Midbrain (tissue), 1 donor: ENCODE data around the gene FARS2.

Experiments used
- DNase-seq: peaks from one replicate; lab custom pipeline; 2025; lab: John Stamatoyannopoulos, UW

The FARS2 gene

DNA sequence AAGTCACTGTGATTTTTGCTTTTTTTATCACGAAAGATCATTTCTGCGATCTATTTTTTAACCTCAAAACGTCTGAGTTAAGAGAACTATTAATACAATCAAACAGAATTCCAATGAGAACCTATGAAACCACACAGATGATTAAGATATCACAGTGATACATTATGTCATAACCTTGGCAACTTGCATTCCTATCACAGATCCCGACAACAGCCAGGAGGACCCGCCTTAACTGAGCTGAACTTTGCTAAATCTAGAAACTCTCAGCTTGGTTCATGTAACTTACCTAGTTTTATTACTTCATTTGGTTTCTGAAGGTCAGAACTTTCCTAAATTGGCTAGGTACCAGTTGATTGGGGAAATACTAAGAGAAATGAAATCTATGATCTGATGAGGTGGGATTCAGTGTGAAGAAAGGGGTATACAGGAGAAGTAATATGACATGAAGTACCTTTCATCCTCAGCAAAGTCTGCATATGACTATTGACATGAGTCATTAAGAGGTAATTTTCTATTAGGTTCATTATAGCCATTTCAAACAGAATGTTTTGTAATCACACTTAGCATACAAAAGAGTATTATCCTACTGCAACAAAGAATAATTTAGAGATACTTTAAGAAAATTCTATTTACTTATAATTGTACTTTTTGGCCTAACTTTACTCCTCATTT, 11.7 kb upstream of the FARS2 start:
- DNase-seq: no peak

DNA sequence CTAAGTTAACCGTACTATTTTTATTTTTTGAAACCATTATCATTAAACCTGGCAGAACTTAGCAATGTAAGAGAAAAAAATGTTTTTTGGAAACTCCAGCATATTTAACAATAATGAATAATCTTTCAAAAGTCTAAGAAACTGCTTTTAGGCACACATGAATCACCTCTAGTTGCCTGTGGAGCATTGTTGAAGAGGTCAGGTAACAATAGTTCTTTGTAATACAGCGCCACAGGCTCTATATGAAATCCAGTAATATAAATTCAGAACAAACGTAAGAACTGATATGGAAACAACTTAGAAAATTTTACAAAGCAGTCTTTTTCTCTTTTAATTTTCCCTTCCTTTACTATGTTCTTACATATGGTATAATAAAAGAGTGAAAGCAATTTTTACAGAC, 10.9 kb upstream of the FARS2 start:
- no peak for DNase-seq

DNA sequence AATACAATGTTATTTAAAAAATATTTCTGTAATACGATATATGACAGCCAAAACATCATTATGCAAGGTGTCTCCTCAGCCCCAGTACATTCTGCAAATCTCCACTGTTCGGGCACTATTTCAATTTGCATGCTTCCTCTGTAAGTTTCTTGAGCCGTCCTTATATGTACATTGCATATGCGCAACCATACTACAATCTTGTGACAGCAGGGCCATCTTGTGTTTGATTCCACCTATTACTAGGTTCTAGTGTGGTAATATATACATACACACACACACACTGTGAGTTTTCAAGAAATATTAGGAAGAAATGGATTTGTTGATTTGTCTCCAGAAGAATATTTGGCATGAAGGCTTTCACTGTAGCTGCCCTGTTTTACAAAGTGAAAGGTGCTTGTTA, 10.4 kb upstream of the FARS2 start:
- no peak for DNase-seq

DNA sequence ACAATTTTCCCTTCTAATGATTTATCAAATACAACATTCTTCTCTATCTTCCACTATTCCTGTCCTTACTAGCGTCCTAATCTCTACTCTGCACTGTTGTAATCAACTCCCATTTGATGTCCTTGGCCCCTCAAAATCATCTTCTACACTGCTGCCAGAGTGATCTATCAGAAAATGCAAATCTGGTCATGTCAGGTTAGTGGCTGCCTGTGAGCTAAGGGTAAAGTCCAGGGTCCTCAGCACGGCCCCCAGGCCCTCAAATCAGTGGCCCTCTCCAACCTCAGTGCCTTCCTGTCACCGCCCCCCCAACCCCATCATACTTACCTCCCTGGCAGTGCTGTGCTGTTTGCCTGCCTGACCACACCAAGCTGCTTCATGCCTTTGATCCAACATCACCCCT, 4.4 kb upstream of the FARS2 start:
- DNase-seq: no peak

DNA sequence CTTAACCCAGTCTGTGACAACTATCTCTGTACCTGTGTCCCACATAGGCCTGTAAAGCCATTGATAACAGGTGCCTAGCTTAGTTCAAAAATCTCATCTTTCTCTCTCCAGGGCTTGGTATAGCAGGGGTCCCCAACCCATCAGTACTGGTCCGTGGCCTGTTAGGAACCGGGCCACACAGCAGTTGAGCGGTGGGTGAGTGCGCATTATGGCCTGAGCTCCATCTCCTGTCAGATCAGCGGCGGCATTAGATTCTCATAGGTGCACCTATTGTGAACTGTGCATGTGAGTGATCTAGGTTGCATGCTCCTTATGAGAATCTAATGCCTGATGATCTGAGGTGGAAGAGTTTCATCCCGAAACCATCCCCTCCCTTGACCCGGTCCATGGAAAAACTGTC, 3.9 kb upstream of the FARS2 start:
- no peak for DNase-seq

DNA sequence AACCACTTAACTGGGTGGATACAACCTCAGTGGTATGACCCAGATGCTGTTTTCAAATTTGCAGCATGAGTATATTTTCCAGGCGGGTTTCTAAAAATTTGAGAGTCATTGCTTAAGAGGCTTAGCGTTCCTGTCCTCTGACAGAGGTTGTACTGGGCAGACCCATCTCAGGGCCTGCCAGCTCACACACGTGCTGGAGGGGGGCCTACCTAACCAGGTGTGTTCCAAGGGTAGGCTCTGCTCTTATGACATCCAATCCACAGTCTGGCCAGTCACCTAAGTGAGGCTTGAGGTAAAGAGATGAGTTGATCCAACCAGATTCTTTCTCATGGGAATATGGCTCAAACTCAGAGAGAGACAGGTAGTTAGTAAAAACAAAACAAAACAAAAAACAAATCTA, 1.9 kb upstream of the FARS2 start:
- no peak for DNase-seq

DNA sequence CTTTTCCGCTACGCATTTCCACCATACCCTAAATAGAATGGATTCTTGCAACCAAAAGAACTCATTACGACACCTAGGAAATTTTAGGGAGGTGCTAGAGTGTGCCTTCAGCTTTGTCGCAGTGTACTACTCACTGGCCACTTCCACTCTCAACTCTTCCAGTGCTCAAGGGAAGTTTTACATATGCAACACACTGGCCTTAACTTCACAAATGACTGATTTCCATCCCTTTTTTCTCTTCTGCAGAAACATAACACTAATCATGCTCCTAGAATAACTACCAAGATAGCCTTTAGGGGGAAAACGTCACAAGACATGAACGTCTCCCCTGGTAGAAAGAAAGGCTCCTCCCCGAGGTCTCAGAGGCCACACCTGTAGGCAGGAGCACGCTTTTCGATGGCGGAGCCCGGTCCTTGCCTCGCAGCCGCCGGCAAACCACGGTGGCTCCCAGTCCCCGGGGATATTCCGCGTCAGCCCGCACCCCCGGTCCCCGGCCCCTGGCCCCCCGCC, 1.1 kb upstream of the FARS2 start:
- DNase-seq: peak; percentile 48

DNA sequence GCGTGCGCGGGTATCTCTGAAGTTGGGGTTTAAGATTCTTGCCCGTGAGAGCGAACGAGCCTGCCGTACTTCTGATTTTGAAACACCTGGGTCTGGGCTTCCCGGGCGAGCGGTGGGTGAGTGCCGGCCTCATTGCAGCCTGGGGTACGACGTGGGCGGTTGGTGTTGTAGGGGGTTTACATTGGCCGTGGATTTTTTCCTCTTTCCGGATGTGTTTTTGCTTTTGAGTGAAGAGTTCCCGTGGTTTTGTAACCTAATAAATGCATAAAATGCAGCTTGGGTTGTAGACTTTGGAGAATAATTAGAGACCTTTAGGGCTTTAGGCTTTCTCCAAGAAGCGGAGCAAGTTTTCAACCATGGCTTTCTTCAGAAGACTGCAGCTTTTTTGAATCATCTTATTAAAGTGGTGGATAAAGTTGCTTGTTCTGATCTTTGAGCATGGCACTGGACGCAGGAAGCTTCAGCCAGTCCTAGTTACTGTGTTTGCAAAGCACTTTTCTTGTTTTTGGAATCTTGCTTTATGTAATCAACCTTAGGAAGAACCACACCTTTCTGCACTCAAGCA, 314 bp downstream of the FARS2 start:
- DNase-seq: no peak

DNA sequence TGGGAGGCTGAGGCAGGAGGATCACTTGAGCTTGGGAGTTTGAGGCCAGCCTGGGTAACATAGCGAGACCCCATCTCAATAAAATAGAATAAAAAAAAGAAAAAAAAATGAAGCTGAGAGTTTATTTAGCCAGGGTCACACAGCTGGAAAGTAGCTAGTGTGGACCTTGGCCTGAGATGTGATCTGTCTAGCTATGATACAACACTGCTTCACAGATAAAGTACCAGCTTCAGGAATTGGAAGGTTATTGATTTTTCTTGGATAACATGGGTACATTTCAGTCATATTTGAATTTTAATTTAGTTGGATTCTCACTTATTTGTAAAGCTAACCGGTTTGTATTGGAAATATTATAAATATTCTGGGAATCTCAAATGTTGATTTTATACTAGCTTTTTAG, 5.1 kb downstream of the FARS2 start:
- DNase-seq: no peak

DNA sequence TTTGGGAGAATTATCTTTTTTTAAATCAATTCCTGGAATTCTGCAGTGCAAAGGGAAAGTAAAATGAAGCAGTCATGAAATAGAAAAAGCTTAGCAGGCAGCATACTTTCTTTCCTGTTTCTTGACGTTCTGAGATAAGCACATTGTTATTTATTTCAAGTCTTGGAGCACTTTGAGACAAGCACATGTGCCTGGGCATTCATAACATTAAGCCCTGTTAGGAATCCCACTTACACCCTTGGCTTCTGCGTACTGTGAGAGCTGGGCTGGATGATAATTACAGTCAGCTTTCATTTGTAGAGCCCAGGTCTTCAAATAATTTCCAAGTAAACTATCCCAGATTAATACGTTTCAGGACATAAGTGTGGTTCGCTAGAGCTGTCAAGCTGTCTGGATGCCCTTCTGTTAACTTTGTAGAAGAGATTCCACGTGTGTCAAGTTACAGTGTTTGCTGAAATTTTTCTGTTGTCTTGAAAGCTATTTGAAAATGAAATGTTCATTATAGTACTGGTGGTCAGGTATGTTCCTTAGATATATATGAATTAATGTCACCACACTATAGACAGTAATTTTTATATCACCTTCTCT, 8.9 kb downstream of the FARS2 start:
- no peak for DNase-seq

DNA sequence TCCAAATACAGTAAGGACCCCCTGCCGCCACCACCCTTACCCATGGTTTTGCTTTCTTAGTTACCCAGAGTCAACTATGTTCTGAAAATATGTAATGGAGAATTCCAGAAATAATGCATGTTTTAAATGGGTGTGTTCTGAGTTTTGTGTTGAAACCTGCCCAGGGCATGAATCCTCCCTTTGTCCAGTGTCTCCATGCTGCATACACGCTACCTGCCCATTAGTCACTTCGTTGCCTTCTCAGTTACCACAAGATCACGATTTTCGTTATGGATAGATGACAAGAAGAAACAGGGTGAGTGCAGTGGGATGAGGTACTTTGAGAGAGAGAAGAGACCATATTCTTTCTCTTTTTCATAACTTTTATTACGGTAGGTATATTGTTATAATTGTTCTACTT, 10.6 kb downstream of the FARS2 start:
- no peak for DNase-seq

DNA sequence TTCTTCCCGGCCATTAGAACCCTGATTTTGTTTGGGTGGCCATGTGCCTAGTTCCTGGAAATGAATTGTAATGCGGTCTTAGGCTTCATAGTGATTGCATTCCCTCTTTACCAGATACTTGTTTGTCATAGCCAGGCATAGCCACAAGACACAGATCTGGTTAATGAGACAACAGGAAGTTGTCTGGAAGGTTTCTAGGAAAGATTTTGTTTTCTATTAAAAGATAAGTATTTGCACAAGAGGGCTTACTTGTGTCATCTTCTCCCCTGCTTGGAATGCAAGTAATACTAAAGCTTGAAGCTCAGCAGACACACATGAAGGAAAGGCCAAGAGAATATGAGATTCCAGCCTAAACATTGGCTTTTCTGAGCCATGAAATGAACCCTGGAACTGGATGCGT, 12.9 kb downstream of the FARS2 start:
- DNase-seq: no peak

DNA sequence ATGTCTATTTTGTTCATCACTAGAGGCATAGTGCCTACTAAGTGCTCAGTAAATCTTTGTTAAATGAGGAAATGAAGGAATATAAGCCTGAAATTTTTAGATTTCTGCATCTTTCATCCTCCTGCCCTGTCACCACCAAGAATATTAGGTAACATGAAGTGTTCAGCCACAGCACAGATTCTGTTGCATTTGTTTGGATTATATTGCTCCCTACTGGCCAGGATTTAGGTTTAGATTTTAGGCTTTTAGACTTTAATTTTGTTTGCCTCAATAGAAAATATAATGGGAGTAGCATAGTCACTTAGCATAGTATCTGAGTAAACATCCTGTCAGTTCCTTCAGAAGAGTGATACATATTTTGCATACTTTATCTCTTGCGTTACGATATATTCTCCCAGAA, 14.2 kb downstream of the FARS2 start:
- no peak for DNase-seq

DNA sequence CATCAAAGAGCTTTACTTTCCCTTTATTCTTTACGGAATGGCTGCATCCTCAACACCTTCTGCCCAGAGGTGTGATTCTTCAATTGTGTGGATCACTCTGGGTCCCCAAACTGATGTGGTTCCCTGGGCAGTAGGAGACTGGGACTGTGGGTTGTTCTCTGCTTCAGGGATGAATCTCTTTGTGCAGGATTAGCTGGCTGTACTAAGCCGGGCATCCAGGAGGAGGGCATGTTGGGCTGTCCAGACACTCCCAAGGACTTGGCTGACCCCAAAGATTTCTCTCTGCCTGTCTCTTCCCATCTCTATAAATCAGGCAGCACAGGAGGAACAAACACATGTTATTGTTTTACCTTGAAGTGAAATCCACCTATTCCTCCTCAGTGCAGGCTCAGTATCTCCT, 15.3 kb downstream of the FARS2 start:
- DNase-seq: no peak

DNA sequence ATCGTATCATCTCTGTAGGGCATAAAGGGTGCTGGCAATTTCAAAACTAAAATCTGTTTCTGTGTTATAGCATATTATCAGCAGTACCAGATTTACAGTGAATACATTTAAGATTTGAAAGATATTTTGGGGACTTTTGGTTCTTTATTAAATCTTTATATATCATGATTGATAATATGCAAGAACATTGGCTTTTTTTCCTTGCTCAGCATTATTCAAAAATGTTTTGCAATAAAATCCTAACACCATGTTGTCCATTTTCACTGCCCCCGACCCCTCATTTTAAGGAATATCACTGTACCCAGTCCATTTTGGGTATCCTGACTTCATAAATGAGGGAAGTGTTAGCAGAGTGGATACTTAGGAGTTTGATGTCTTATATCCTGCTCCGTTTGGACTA, 16.3 kb downstream of the FARS2 start:
- DNase-seq: no peak

DNA sequence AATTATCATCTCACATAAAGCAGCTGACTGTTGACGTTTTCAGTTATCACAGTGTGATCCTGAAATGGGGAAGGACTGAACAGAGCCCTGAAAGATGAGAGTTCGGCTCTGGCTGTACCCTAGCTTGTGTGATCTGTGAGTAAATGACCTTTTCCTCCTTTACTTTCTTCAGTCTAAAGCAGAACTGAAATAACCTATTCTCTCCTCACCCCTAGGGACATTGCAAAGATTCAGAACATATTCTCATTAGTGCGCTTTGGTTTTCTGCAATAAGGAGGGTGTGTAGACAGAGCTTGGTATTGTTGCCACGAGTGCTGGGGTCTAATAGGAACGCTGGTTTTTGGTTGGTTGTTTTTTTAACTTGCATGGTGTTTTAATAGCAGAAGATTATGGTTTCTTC, 16.7 kb downstream of the FARS2 start:
- DNase-seq: no peak

DNA sequence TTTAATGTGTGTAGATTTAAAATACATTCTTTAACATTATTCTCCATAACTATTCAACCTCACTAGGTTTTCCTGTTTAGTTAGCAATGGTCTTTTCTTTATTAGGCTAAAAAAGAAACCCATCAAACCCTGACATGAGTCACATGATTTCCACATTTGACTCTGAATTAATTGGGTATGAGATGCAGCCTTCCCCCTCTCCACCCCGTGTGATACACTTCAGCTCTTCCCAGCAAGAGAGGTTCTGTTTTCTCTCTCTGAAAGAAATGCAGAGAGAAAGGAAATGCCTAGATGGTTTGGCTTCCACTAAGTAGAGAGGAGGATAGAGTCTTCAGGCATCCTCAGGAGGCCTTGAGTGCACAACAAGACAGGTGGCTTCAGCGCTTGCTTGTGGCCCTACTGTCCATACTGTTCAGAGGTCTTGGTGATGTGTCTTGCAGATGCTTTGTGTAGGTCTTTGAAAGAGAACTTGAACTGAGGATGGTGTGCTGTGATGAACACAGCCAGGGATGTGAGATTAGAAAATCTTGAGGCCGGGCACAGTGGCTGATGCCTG, 17.3 kb downstream of the FARS2 start:
- no peak for DNase-seq

DNA sequence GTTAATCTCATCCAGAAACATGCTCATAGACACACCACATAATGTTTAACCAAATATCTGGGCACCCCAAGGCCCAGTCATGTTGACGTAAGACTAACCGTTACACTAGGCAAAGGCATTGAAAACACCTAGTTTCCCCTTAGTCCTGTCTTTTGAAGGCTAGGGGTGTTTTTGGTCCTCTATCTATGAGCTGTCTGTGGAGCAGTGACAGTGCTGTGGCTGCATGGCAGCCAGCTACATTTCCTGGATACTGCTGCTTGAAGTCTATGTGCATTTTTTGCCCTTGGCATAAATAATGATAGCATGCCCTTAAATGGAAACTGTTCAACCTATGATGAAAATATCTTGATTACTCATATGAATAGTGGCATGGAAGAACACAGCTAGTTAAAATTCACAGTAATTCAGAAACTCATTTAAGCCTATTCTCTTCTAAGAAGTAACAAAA, 18.6 kb downstream of the FARS2 start:
- DNase-seq: no peak

DNA sequence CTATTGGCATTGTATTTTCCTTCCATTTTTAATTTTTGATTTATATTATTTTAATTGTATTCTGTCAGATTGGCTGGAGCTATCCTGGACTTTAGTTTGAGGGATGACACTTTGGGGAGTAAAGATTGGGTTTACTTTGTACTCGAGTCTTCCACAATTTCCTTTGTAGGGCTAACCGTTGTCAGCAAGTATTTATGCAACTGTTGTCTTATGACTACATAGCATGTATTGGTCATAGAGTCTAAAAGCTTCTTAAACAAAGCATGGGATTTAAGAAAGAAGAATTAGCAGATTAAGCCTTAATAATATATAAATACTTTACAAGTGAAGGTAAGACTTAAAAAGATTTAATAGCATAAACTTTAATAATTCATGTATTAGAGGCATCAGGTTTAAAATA, 19.6 kb downstream of the FARS2 start:
- DNase-seq: no peak

DNA sequence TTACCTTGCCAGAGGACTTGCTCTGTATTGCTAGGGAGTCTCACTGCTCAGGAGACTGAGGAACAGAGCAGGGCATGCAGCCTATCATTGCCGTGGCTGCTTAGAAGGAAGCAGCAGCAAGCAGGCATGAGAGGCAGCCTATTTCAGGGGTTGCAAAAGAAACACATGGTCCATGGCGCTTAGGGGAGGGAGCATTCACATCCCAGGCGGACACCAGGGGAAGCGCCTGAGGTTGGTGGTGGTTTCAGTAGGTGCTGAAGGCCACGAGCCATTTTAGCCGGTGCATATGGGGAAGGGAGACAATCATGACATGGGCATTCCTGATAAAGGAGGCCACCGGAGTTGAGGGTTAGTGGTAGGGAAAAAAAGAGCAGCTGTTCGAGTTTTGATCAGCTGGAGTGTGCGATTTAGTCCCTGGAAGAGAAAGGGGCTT, 20.9 kb downstream of the FARS2 start:
- DNase-seq: no peak

DNA sequence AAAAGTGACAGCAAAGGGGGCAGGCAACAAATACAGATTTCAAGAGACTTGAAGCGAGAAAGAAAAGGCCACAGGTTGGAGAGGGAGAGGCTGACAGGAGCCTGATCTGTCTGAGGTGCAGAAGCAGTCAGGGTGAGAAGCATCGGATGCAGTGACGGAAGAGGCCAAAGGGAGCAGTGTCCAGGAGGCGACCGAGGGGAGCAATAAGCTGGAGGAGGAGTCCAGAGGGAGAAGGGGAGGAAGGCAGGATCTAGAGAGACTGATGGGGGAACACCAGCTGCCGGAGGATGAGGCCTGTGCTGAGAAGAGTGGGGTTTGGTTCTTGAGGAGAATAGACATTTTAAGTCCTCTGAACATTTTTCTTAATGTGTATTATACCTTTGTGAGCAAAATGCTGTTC, 23.8 kb downstream of the FARS2 start:
- DNase-seq: no peak

DNA sequence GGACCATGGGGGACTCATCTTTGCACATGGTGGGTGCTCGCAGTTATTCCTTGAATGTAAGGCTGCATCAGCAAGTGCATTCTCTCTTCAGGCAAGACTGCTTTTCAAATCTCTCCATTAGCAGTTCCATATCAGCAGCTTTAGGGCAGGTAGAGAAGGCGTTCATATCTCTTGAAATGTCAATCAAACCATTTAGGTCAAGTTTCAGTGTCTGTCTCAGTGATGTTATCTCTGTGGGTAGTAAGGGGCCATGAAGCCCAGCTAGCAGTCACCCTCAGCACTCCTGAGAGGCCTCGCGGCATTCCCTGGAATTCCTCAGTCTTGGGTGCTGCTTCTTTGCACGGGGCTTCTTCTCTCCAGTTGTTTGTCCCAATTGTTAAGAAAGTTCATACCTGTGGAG, 24.2 kb downstream of the FARS2 start:
- no peak for DNase-seq

DNA sequence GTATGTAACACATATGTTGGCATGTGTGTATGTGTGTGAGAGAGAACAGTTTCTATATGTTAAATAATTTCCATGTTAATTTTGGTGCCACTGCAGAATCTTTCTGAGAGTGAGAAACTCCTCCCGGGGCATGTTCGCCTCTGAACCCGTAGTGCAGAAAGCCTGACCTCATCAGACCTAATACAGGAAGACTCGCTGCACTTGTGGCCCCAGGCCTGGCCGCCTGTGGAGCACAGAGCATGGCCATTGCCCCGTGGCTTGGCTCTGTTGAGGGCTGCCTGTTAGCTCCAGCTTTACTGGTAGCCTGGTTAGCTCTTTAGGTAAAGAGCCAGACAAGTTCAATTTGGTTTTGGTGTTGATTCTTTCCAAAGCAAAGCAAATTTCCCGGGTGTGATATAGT, 25.5 kb downstream of the FARS2 start:
- no peak for DNase-seq
